Spleen (tissue), 11 donors: Measurements from ENCODE around the gene EMC6. TPM values are rescaled to one million over a fixed set of nuclear protein-coding genes. Genes with fewer than 3 reads are reported as not detected.

Experiments used
- DNase-seq: peaks from one replicate; pipeline ENCODE4 v3.0.0-alpha.2; 2020
- H3K27ac ChIP-seq, 8 donors: fragments of 200-600 bp; sonication (generic) in 7 of 8; 1 replicate in 4 of 8; 2 replicates in 4 of 8; pipeline versions ENCODE4 v1.5.0 to v1.8.0; 2016 to 2021; ENCODE audit warnings: inconsistent platforms in 4 of 8, mild to moderate bottlenecking in 4 of 8, moderate library complexity in 1 of 8
- H3K27me3 ChIP-seq, 7 donors: fragments of 200-600 bp; sonication (generic) in 6 of 7; replicated peaks in 1 of 7; 1 replicate in 4 of 7; 2 replicates in 3 of 7; pipeline versions ENCODE4 v1.5.0 to v1.8.0; 2016 to 2021; ENCODE audit warnings: inconsistent platforms in 3 of 7, mild to moderate bottlenecking in 1 of 7
- H3K36me3 ChIP-seq, 6 donors: fragments of 200-600 bp; sonication (generic) in 5 of 6; 1 replicate in 4 of 6; 2 replicates in 2 of 6; pipeline versions ENCODE4 v1.5.0 to v1.8.0; 2016 to 2021; ENCODE audit warnings: inconsistent platforms in 2 of 6
- H3K4me1 ChIP-seq, 6 donors: fragments of 200-600 bp; sonication (generic) in 5 of 6; 1 replicate in 3 of 6; 2 replicates in 3 of 6; pipeline versions ENCODE4 v1.5.0 to v1.8.0; 2016 to 2021; ENCODE audit warnings: inconsistent platforms in 3 of 6
- H3K4me3 ChIP-seq, 8 donors: fragments of 200-600 bp; sonication (generic) in 7 of 8; 1 replicate in 4 of 8; 2 replicates in 4 of 8; pipeline versions ENCODE4 v1.5.0 to v1.8.0; 2016 to 2021; ENCODE audit warnings: inconsistent platforms in 4 of 8, mild to moderate bottlenecking in 4 of 8, moderate library complexity in 2 of 8
- H3K9me3 ChIP-seq, 8 donors: fragments of 200-600 bp; sonication (generic) in 7 of 8; 1 replicate in 4 of 8; 2 replicates in 4 of 8; pipeline versions ENCODE4 v1.5.0 to v1.8.0; 2016 to 2021; ENCODE audit warnings: inconsistent platforms in 4 of 8
- POLR2A ChIP-seq, 3 donors: fragments of 450-650 bp; IDR thresholded peaks; one replicate each; pipeline ENCODE4 v1.5.1; 2017; ENCODE audit warnings: antibody characterized with exemption in 3 of 3, mild to moderate bottlenecking in 1 of 3
- POLR2AphosphoS5 ChIP-seq, 3 donors: sonication (generic); formaldehyde crosslinking; IDR thresholded peaks; one replicate each; pipeline ENCODE4 v1.5.1; 2017; ENCODE audit warnings: antibody characterized with exemption in 3 of 3
- WGBS, 5 donors: extraction: QIAGEN DNeasy Blood & Tissue Kit in 3 of 5; methylation state at CpG; one replicate each; pipeline versions ENCODE4 v1.1.5 to v1.1.7; 2013 to 2018; 5-methylcytosine and 5-hydroxymethylcytosine counted together
- intact Hi-C: fragments of 100-400 bp; cut with DNase I; formaldehyde crosslinking; loops from one replicate; pipeline ENCODE4 v1.15.0; 2023; ENCODE audit warnings: low total_unique reads
- polyA plus RNA-seq, 3 donors: library from polyadenylated mRNA; stranded (reverse); fragments of 200-250 nt; gene quantifications; one replicate each; pipeline ENCODE4 v1.2.1, GENCODE V29; 2013
- total RNA-seq, 7 donors: library from RNA; depleted of rRNA in 3 of 7; stranded (reverse); fragments of >200 nt in 3 of 7; fragmentation: NEBNext Ultra II Directional in 4 of 7; extraction: Animal tissue kit (Norgen Biotek cat#: 25700) in 4 of 7; gene quantifications; one replicate each; pipeline versions ENCODE4 v1.1.0 to v1.2.1, GENCODE V29; 2016 to 2021
- TF ChIP-seq, protein P1 (sequence below), 11 experiments: fragments of 200-600 bp in 7 of 11; fragments of 450-650 bp in 4 of 11; sonication (generic) in 4 of 11; IDR thresholded peaks in 8 of 11; conservative IDR thresholded peaks in 3 of 11; 1 replicate in 7 of 11; 2 replicates in 4 of 11; pipeline versions ENCODE4 v1.4.0 to v1.8.0; 2016 to 2021; ENCODE audit warnings: antibody characterized with exemption in 11 of 11, inconsistent platforms in 4 of 11, mild to moderate bottlenecking in 1 of 11
- donor health status: healthy with polysubstance abuse.
- donor health status: DM: no; HTN: no; CAD: no; lungs with moderate emphysema.
- donor health status: DM: no; HTN: no; CAD: no.
- donor health status: Bipolar disorder and iron deficiency.
- donor health status: healthy.
- donor health status: DM: no; HTN: no; CAD: no.
- donor health status: DM: yes; HTN: yes; CAD: no.

The EMC6 gene
- total and polyA plus RNA-seq, 10 donors, result 6.0 to 85.3 (median 22.8) TPM

DNA sequence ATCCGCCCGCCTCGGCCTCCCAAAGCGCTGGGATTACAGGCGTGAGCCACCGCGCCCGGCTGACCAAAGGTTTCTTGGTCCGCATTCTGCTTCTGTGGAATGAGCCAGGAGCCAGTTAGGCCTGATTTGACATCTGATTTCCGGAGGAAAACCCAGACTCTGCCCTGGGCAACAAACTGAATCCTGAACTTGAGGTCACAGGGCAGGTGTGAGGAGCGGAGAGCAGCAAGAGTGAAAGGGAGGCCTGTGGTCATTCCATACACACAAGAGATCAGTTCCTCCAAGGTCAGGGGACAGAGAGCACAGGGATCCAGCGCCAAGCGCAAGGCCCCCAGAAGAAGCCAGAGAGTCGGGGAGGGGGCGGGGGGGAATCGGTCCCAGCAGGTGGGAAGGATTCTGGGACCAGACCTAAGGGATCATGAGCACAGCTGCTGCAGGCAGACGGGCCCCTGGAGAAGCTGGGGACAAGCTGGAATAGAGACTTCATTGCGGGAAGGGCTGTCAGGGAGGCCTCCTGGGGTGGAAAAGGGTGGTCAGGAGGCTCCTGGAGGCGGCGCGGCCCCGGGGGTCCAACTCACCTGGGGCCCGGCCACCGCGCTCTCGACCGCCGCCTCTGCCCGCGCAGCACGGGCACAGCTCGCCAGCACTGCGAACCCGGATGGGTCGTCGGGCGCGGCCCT, 33.0 kb upstream of the EMC6 start:
- Histone ChIP-seq H3K9me3 (no peaks in the 10 kb centered on the region), H3K36me3 (peaks cover 0 to 31% (median 1%) of the 10 kb centered on the region in 6 donors), H3K27me3 (no peaks in the 10 kb centered on the region), H3K4me1 (peaks cover 6 to 57% (median 32%) of the 10 kb centered on the region in 6 donors), H3K27ac (peak overlapping the region; percentile 93 to 99 (median 98)), H3K4me3 (peak overlapping the region; percentile 74 to 99 (median 97))
- DNase-seq, result no peak
- WGBS, 5 donors, result 17 to 41% (median 22%) methylated on average over 21 to 38 of the region's 38 CpGs
- TF ChIP-seq, protein P1, sequence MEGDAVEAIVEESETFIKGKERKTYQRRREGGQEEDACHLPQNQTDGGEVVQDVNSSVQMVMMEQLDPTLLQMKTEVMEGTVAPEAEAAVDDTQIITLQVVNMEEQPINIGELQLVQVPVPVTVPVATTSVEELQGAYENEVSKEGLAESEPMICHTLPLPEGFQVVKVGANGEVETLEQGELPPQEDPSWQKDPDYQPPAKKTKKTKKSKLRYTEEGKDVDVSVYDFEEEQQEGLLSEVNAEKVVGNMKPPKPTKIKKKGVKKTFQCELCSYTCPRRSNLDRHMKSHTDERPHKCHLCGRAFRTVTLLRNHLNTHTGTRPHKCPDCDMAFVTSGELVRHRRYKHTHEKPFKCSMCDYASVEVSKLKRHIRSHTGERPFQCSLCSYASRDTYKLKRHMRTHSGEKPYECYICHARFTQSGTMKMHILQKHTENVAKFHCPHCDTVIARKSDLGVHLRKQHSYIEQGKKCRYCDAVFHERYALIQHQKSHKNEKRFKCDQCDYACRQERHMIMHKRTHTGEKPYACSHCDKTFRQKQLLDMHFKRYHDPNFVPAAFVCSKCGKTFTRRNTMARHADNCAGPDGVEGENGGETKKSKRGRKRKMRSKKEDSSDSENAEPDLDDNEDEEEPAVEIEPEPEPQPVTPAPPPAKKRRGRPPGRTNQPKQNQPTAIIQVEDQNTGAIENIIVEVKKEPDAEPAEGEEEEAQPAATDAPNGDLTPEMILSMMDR (IDR thresholded peaks at IDR 0.05 in 8 of 11, conservative IDR thresholded peaks at IDR 0.05 in 3 of 11), result no peak
- no peak for TF ChIP-seq POLR2AphosphoS5 (IDR thresholded peaks at IDR 0.05)
- no peak for TF ChIP-seq POLR2A (IDR thresholded peaks at IDR 0.05)
- intact Hi-C loops, result no loop called here

DNA sequence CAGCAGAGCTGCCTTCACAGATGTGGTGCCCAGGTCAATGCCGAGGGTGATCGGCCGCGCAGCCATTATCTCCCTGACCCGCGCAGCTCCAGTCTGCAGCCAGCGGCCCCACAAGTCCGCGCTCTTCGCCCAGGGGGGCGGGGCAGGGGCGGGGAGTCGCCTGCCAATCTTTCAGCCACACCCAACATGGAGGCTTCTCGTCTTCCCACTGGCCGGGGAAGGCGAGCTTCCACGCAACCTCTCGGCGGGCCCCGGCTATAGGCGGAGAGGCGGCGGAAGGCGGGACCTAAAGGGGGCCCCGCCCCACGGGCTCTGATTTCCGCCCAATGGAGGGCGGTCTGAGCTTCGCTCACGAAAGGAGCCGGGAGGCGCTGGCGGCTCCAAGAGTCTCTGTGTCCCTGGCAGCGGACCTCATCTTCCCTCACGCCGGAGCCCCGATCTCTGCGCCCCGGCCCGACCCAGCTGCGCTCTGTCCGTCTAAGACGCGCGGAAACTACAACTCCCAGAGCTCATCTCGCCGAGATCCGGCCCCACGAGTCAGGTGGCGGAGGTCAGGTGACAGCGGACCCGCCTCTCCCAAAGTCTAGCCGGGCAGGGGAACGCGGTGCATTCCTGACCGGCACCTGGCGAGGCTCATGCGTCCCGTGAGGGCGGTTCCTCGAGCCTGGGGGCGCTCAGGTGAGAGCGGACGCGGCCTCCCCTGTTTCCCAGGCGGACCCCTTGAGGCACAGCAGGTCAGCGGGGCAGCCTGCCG, 32.3 kb upstream of the EMC6 start, which contains the start of the genes CTNS and SHPK:
CTNS (plus strand) TSS at position 607 of the 754 bp plus-strand sequence. CDS start 3,447 bp downstream, outside the sequence.
SHPK (minus strand) TSS at position 97 of the 754 bp plus-strand sequence; CDS start at position 66, 31 bp downstream.
- TF ChIP-seq POLR2A (IDR thresholded peaks at IDR 0.05) (peak in 1 of 3 donors; percentile 13), POLR2AphosphoS5 (IDR thresholded peaks at IDR 0.05) (peak; percentile 83 to 85 (median 84))
- TF ChIP-seq, protein P1 (IDR thresholded peaks at IDR 0.05 in 8 of 11, conservative IDR thresholded peaks at IDR 0.05 in 3 of 11), result peak in 2 of 11 experiments; percentile 9 to 23
- Histone ChIP-seq H3K9me3 (no peaks in the 10 kb centered on the region), H3K36me3 (peaks cover 0 to 33% (median 2%) of the 10 kb centered on the region in 6 donors), H3K4me3 (peak within 1 kb of the TSS; percentile 74 to 99 (median 97)), H3K27ac (peak within 1 kb of the TSS; percentile 93 to 99 (median 98)), H3K27me3 (no peaks in the 10 kb centered on the region), H3K4me1 (peaks cover 6 to 57% (median 34%) of the 10 kb centered on the region in 6 donors)
- WGBS, 5 donors, result 0 to 1% (median 0%) methylated on average over 11 to 68 of the region's 68 CpGs
- peak; percentile 98 for DNase-seq
- intact Hi-C loops, result no loop called here

- Histone ChIP-seq H3K4me1 (peaks cover 6 to 57% (median 34%) of the 10 kb centered on the region in 6 donors), H3K9me3 (no peaks in the 10 kb centered on the region), H3K27me3 (no peaks in the 10 kb centered on the region), H3K36me3 (peaks cover 0 to 33% (median 2%) of the 10 kb centered on the region in 6 donors), H3K27ac (peak overlapping the region; percentile 93 to 99 (median 98)), H3K4me3 (peak overlapping the region; percentile 74 to 99 (median 97))
- 2 to 4% (median 2%) methylated on average over 15 to 31 of the region's 31 CpGs for WGBS, 5 donors
- intact Hi-C loops, result no loop called here
- DNase-seq, result no peak
- TF ChIP-seq, protein P1 (IDR thresholded peaks at IDR 0.05 in 8 of 11, conservative IDR thresholded peaks at IDR 0.05 in 3 of 11), result no peak
- TF ChIP-seq POLR2A (IDR thresholded peaks at IDR 0.05), result no peak
- TF ChIP-seq POLR2AphosphoS5 (IDR thresholded peaks at IDR 0.05), result no peak
These were observed 31.7 kb upstream of the EMC6 start for GRCh38 chr17:3636908-3637373.
